Femur (tissue), 1 donor: ENCODE data around the gene ZNF668.
A peak's percentile ranks its signal among the peaks of the same experiment; 100 is the strongest.
"Not testable (repeated sequence)": the region's sequence is repeated elsewhere in the genome, so short reads cannot be mapped to it uniquely, and the experiment has no call there.

ENCODE experiments used
- DNase-seq: peaks from one replicate; pipeline ENCODE4 v3.0.0-alpha.2; 2017

The ZNF668 gene

GRCh38 chr16:31055613-31056012, 18.4 kb downstream of the ZNF668 start:
- DNase-seq: no peak

DNA sequence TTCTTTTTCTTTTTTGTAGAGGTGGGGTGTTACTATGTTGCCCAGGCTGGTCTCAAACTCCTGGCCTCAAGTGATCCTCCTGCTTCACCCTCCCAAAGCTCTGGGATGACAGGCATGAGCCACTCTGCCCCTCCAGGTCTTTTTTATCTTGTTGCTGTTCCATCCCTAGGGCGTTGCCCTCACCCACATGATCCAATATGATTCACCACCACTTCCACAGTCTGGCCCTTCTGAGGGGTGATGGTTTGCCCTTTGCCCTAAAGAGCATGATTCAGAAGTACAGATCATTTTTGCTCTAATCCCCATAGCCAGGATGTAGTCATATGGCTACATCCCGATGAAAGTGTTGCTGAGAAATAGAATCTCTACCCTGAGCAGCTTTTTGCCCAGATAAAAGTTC, 21.9 kb downstream of the ZNF668 start:
- DNase-seq: no peak

DNA sequence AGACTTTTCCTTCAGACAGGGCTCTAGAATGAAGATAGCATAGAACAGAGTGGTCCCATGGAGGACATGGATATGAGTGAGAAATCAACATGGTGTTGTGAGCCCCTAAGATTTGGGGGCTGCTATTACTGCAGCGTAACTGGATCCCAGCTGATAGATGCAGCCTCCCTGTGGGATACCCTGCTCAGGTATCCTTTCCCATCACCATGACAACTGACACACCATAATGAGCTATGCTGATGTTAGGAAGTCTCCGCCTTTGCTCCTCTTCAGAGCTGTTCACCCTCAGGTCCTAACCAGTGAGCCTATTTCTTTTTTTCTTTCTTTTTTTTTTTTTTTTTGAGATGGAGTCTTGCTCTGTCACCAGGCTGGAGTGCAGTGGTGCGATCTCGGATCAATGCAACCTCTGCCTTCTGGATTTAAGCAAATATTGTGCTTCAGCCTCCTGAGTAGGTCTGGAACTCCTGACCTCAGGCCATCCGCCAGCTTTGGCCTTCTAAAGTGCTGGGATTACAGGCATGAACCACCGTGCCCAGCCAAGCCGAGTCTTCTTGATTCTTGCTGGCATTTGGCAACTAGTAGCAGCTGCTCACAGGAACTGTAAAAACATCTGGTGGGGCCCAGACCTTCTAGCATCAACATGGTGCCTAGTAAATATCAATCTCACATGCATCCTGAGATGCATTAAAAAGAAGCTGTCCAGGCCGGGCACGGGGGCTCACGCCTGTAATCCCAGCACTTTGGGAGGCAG, 23.6 kb downstream of the ZNF668 start:
- no peak for DNase-seq

DNA sequence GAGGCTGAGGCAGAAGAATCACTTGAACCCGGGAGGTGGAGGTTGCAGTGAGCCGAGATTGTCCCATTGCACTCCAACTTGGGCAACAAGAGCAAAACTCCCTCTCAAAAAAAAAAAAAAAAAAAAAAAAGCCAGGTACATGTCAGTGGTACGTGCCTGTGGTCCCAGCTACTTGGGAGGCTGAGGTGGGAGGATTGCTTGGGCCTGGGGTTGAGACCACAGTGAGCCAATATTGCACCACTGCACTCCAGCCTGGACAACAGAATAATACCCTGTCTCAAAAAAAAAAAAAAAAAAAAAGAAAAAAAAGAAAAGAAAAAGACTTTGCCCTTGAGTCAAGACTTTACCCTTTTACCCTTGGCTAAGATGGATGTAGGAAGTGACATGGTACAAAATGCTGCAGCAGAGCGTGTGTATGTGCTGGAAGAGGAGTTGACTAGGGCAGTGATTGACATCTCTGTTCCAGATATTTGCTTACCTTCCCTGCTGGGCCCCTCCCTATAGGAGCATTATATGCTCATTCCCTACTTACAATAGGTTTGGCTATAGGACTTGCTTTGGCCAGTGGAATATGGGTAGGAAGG, 30.1 kb downstream of the ZNF668 start:
- no peak for DNase-seq

DNA sequence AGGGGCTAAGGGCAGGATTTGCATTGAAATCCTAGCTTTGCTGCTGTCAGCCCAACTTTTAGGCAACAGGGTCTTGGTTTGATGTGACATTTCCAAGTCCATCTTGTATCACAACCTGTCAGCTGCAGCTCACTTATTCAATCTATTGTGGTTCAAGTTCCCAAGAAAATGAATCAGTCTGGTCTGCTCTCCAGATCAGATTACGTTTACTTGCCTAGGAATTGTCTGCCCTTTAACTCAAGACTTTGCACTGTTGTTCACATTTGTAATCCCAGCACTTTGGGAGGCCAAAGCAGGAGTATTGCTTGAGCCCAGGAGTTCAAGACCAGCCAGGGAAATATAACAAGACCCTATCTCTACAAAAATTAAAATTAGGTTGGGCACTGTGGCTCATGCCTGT, 30.7 kb downstream of the ZNF668 start:
- no peak for DNase-seq

GRCh38 chr16:31042866-31043265, 31.2 kb downstream of the ZNF668 start:
- no peak for DNase-seq

- DNase-seq: no peak
Observed at GRCh38 chr16:31038993-31039392, 35.0 kb downstream of the ZNF668 start.

GRCh38 chr16:31036691-31037090, 37.3 kb downstream of the ZNF668 start:
- no peak for DNase-seq

GRCh38 chr16:31033709-31034492, 40.1 kb downstream of the ZNF668 start:
- DNase-seq: peak; percentile 93

GRCh38 chr16:31032736-31033708, 41.0 kb downstream of the ZNF668 start, which contains the start of gene STX4:
STX4 (plus strand) TSS chr16:31033558; CDS start chr16:31033806, 248 bp downstream.
- peak; percentile 99 for DNase-seq

- no peak for DNase-seq
Observed at GRCh38 chr16:31031276-31031675, 42.8 kb downstream of the ZNF668 start.

DNA sequence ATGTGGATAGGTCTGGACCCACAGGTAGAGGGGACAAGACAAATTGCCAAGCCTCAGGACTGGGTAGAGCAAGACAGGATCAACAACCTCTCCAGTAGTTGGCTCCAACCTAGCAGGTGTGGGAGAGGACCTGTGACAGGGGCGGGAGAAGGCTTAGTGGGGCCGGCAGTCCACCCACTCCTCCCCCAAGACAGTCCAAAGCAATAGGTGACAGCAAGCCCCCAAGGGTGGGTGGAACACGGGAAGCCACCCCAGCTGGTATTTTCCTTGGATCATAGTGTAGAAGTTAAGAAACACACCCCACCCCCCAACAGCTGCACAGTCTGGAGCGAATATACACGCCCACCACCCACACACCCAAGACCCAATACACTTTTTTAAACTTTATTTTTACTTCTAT, 44.8 kb downstream of the ZNF668 start:
- DNase-seq: no peak

- no peak for DNase-seq
Observed at GRCh38 chr16:31025339-31025738, 48.7 kb downstream of the ZNF668 start.

DNA sequence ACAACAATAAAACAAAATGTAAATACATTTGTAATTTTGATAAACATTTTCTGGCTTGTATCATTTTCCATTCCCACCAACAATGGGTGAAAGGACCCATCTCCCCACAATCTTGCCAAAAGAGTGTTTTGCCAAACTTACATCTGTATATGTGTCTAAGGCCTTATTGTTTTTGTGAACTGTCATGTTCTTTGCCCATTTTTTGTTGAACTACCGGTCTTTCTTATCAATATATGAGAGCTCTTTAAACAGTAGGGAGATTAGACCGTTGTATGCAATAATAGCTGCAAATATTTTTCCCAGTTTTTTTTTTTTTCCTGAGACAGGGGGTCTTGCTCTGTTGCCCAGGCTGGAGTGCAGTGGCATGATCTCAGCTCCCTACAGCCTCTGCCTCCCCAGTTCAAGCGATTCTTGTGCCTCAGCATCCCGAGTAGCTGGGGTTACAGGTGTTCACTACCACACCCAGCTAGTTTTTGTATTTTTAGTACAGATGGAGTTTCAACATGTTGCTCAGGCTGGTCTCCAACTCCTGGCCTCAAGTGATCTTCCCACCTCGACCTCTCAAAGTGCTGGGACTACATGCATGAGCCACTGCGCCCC, 50.3 kb downstream of the ZNF668 start:
- no peak for DNase-seq

DNA sequence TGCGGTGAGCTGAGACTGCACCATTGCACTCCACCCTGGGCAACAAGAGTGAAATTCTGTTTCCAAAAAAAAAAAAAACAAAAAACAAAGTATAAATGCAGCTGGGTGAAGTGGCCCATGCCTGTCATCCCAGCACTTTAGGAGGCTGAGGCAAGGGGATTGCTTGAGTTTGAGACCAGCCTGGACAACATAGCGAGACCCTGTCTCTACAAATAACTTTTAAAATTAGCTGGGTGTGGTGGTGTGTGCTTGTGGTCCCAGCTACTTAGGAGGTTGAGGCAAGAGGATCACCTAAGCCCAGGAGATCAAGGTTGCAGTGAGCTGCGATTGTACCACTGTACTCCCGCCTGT, 50.8 kb downstream of the ZNF668 start:
- no peak for DNase-seq

GRCh38 chr16:31022544-31023251, 51.3 kb downstream of the ZNF668 start:
- no peak for DNase-seq

- DNase-seq: no peak
Observed at GRCh38 chr16:31020536-31020935, 53.5 kb downstream of the ZNF668 start.

GRCh38 chr16:31017756-31018155, 56.3 kb downstream of the ZNF668 start:
- DNase-seq: not testable (repeated sequence)

DNA sequence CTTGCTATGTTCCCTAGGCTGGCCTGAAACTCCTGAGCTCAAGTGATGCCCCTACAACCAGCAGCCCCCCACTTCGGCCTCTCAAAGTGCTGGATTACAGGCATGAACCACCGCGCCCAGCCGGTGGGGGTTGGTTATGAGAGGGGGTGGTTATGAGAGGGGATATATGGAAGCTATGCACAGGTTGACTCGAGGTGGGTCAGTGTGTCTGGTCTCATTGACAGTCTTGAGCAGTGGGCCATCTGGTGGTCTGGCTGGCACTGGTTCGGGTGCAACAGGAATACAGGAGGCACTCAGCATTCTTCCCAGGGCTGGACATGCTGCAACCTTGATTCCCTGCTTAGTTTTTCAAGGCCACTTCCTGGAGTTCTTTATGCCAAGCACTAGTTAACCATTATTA, 58.0 kb downstream of the ZNF668 start:
- no peak for DNase-seq

DNA sequence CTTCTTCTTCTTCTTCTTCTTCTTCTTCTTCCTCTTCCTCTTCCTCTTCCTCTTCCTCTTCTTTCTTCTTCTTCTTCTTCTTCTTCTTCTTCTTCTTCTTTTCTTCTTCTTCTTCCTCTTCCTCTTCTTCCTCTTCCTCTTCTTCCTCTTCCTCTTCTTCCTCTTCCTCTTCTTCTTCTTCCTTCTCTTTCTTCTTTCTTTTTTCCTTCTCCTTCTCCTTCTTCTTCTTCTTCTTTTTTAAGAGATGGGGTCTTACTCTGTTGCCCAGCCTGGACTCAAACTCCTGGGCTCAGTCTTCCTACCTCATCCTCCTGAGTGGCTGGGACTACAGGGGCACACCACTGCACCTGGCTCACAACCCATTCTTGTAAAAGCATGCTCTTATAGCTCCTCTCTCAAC, 60.7 kb downstream of the ZNF668 start:
- not testable (repeated sequence) for DNase-seq

DNA sequence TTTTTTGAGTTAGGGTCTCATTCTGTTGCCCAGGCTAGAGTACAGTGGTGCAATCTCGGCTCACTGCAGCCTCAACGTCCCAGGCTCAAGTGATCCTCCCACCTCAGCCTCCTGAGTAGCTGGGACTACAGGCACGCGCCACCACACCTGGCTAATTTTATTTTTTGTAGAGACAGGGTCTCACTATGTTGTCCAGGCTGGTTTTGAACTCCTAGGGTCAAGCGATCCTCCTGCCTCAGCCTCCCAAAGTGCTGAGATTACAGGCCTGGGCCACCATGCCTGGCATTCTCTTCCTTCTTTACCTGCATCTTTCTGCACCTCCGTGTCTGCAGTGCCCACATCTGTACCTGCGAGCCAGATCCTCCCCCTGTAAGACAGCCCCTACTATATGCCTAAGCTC, 62.2 kb downstream of the ZNF668 start:
- DNase-seq: not testable (repeated sequence)
